ENCODE results near the gene ZNF557.

ZNF557 gene

DNA sequence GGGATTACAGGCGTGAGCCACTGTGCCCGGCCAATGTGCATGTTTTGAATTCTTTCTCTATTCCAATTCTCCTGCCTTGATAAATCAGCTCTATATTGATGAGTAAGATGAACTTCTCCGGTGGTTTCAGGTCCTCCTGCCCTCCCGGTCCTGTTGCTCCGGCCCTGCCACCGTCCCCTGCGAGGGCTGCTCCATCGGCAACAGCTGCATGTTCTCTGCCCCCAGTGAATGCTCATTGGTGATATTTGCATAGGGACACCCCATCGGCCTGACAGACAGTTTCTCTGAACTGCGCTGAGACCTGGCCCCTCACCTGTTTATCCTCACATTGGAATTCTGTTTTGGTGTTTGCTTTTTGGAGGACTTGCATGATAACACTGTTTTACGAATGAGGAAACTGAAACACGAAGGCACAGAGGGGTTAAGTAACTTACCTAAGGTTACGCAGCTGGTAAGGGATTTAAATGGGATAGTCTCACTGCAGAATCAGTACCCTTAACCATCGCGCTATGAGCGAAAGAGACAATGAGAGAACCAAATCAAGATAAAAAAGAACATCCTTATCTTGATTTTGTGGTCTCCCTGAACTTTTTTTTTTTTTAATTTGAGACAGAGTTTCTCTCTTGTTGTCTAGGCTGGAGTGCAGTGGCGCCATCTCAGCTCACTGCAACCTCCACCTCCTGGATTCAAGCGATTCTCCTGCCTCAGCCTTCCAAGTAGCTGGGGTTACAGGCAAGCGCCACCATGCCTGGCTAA, 32.2 kb downstream of the ZNF557 start:
- peaks cover 26% of the 10 kb centered on the region for H3K4me1 Mint-ChIP-seq (ENCODE audit: low read depth)
- H3K36me3 Mint-ChIP-seq: peaks cover 7% of the 10 kb centered on the region
- H3K9me3 Mint-ChIP-seq (ENCODE audit: low read depth): peaks cover 14% of the 10 kb centered on the region
- peak overlapping the region; percentile 58 for H3K4me3 Mint-ChIP-seq
- no peak overlapping the region for H3K27ac Mint-ChIP-seq
- no peaks in the 10 kb centered on the region for H3K27me3 Mint-ChIP-seq

GRCh38 chr19:7104747-7105447, 35.4 kb downstream of the ZNF557 start:
- Mint-ChIP-seq H3K4me3 (no peak overlapping the region), H3K4me1 (ENCODE audit: low read depth) (peaks cover 12% of the 10 kb centered on the region), H3K36me3 (no peaks in the 10 kb centered on the region), H3K27ac (no peak overlapping the region), H3K9me3 (ENCODE audit: low read depth) (no peaks in the 10 kb centered on the region), H3K27me3 (no peaks in the 10 kb centered on the region)

- Mint-ChIP-seq H3K9me3 (ENCODE audit: low read depth) (no peaks in the 10 kb centered on the region), H3K27ac (no peak overlapping the region), H3K36me3 (no peaks in the 10 kb centered on the region), H3K27me3 (no peaks in the 10 kb centered on the region), H3K4me1 (ENCODE audit: low read depth) (peaks cover 5% of the 10 kb centered on the region), H3K4me3 (no peak overlapping the region)
These were observed 37.5 kb downstream of the ZNF557 start for GRCh38 chr19:7106711-7107657.

GRCh38 chr19:7109678-7110289, 40.3 kb downstream of the ZNF557 start:
- H3K27ac Mint-ChIP-seq: no peak overlapping the region
- no peaks in the 10 kb centered on the region for H3K36me3 Mint-ChIP-seq
- no peak overlapping the region for H3K4me3 Mint-ChIP-seq
- peaks cover 3% of the 10 kb centered on the region for H3K27me3 Mint-ChIP-seq
- no peaks in the 10 kb centered on the region for H3K4me1 Mint-ChIP-seq (ENCODE audit: low read depth)
- no peaks in the 10 kb centered on the region for H3K9me3 Mint-ChIP-seq (ENCODE audit: low read depth)

- H3K4me1 Mint-ChIP-seq (ENCODE audit: low read depth): no peaks in the 10 kb centered on the region
- H3K4me3 Mint-ChIP-seq: no peak overlapping the region
- H3K27ac Mint-ChIP-seq: no peak overlapping the region
- H3K27me3 Mint-ChIP-seq: peaks cover 3% of the 10 kb centered on the region
- H3K36me3 Mint-ChIP-seq: no peaks in the 10 kb centered on the region
- H3K9me3 Mint-ChIP-seq (ENCODE audit: low read depth): no peaks in the 10 kb centered on the region
These were observed 43.2 kb downstream of the ZNF557 start for GRCh38 chr19:7112675-7113074.

DNA sequence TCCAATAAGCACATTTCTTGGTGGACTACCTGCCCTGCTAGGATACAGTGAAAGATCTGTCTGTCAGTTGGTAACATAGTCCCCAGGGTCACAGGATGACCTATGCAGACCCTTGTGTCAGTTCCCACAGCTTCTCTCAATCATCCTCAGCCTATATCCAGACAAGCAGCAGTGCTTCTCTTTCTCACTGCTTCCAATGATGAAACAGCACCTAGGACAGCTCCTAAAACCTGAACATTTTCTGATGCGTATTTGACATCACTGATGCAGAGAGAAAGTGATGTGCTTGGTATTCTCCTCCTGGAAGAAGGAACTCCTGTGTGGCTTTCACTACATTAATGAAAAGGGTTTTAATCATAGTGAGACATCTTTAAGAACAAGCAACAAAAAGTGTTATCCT, 43.7 kb downstream of the ZNF557 start:
- no peak overlapping the region for H3K27ac Mint-ChIP-seq
- peak overlapping the region; percentile 10 for H3K4me3 Mint-ChIP-seq
- H3K36me3 Mint-ChIP-seq: no peaks in the 10 kb centered on the region
- H3K4me1 Mint-ChIP-seq (ENCODE audit: low read depth): no peaks in the 10 kb centered on the region
- H3K9me3 Mint-ChIP-seq (ENCODE audit: low read depth): no peaks in the 10 kb centered on the region
- peaks cover 3% of the 10 kb centered on the region for H3K27me3 Mint-ChIP-seq

DNA sequence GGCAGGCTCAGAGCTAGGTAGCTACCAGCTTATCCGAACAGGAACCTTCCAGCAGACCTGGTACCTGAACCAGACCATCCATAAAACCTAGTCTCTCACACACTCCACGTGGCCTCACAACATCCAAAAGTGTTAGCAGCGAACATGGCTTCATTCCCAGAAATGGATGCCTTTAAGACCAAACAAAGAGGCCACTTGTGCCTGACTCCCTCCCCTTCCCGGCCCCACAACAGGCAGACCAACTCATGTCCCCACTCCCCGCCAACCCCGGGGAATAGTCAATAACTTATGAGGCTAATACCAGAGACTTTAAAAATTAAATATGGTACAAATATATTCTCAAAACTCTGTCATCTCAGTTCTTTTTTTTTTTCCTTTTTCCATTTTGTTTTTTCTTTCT, 46.2 kb downstream of the ZNF557 start:
- no peaks in the 10 kb centered on the region for H3K36me3 Mint-ChIP-seq
- no peak overlapping the region for H3K4me3 Mint-ChIP-seq
- peaks cover 3% of the 10 kb centered on the region for H3K27me3 Mint-ChIP-seq
- no peaks in the 10 kb centered on the region for H3K4me1 Mint-ChIP-seq (ENCODE audit: low read depth)
- no peak overlapping the region for H3K27ac Mint-ChIP-seq
- no peaks in the 10 kb centered on the region for H3K9me3 Mint-ChIP-seq (ENCODE audit: low read depth)

- H3K27me3 Mint-ChIP-seq: peaks cover 3% of the 10 kb centered on the region
- H3K4me1 Mint-ChIP-seq (ENCODE audit: low read depth): no peaks in the 10 kb centered on the region
- no peak overlapping the region for H3K27ac Mint-ChIP-seq
- H3K36me3 Mint-ChIP-seq: peaks cover 2% of the 10 kb centered on the region
- H3K4me3 Mint-ChIP-seq: no peak overlapping the region
- no peaks in the 10 kb centered on the region for H3K9me3 Mint-ChIP-seq (ENCODE audit: low read depth)
These were observed 47.7 kb downstream of the ZNF557 start for GRCh38 chr19:7117248-7117647.

GRCh38 chr19:7119582-7119981, 50.1 kb downstream of the ZNF557 start:
- no peak overlapping the region for H3K4me3 Mint-ChIP-seq
- peaks cover 3% of the 10 kb centered on the region for H3K36me3 Mint-ChIP-seq
- H3K27ac Mint-ChIP-seq: no peak overlapping the region
- no peaks in the 10 kb centered on the region for H3K27me3 Mint-ChIP-seq
- no peaks in the 10 kb centered on the region for H3K9me3 Mint-ChIP-seq (ENCODE audit: low read depth)
- no peaks in the 10 kb centered on the region for H3K4me1 Mint-ChIP-seq (ENCODE audit: low read depth)

DNA sequence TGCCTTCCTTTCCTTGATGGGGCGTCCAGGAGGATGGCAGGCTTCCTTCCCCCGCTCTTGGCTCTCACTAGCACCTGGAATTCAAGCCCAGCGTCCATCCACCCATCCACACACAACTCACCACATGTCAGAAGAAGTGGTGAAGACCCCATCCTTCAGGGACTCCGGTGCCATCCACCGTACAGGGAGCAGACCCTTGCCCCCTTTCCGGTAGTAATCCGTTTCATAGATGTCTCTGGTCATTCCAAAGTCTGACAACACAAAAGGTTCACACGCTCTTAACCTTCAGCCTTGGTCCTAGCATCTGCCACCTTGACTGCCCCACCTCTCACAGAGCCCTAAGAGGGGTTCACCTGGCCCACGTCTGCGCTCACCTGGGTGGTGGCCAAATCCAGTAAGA, 51.0 kb downstream of the ZNF557 start:
- Mint-ChIP-seq H3K27ac (no peak overlapping the region), H3K4me1 (ENCODE audit: low read depth) (no peaks in the 10 kb centered on the region), H3K9me3 (ENCODE audit: low read depth) (no peaks in the 10 kb centered on the region)

DNA sequence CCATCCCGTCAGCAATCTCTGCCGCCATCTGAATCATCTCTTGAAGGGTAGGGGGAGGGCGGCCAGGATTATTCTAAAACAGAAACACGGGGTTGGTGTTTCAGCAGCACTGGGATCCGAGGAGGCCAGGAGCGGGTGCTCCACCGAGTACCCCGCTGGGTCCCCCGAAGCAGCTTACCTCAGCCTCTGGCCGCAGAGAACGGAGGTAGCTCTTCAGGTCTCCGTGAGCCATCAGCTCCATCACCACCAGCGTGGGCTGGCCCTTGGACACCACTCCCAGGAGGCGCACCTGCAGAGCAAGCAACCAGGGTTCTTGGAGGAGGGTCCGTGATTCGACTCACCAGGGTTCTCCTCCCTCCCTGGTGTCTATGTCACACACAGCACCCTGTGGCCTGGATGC, 53.2 kb downstream of the ZNF557 start:
- Mint-ChIP-seq H3K27ac (no peak overlapping the region), H3K27me3 (no peaks in the 10 kb centered on the region), H3K4me3 (no peak overlapping the region), H3K4me1 (ENCODE audit: low read depth) (no peaks in the 10 kb centered on the region), H3K36me3 (peaks cover 6% of the 10 kb centered on the region), H3K9me3 (ENCODE audit: low read depth) (no peaks in the 10 kb centered on the region)

More for the DNA sequence above, 51.0 kb downstream of the ZNF557 start:
- no peak overlapping the region for H3K4me3 Mint-ChIP-seq
- no peaks in the 10 kb centered on the region for H3K27me3 Mint-ChIP-seq
- peaks cover 6% of the 10 kb centered on the region for H3K36me3 Mint-ChIP-seq

DNA sequence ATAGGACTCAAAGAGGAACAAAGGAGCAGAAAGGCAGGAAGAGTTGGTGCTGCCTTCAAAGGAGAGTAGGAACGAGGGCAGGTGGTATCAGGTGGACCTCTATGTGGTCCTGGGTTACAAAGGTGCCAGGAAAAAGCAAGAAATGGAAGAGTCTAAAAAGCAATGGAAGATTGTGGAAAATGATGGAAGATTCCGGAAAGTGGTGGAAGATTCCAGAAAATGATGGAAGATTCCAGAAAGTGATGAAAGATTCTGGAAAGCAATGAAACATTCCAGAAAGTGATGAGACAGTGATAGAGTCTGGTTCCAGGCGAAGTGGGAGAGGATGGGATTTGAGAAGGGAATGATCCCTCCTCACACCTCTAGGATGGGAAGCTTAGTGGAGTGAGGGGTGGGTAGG, 55.3 kb downstream of the ZNF557 start:
- Mint-ChIP-seq H3K36me3 (peaks cover 6% of the 10 kb centered on the region), H3K27me3 (no peaks in the 10 kb centered on the region), H3K4me3 (no peak overlapping the region), H3K4me1 (ENCODE audit: low read depth) (no peaks in the 10 kb centered on the region), H3K9me3 (ENCODE audit: low read depth) (no peaks in the 10 kb centered on the region), H3K27ac (no peak overlapping the region)

- Mint-ChIP-seq H3K36me3 (peaks cover 8% of the 10 kb centered on the region), H3K9me3 (ENCODE audit: low read depth) (no peaks in the 10 kb centered on the region), H3K4me1 (ENCODE audit: low read depth) (no peaks in the 10 kb centered on the region), H3K27ac (no peak overlapping the region), H3K4me3 (no peak overlapping the region), H3K27me3 (no peaks in the 10 kb centered on the region)
These were observed 55.7 kb downstream of the ZNF557 start for GRCh38 chr19:7125221-7125620.

DNA sequence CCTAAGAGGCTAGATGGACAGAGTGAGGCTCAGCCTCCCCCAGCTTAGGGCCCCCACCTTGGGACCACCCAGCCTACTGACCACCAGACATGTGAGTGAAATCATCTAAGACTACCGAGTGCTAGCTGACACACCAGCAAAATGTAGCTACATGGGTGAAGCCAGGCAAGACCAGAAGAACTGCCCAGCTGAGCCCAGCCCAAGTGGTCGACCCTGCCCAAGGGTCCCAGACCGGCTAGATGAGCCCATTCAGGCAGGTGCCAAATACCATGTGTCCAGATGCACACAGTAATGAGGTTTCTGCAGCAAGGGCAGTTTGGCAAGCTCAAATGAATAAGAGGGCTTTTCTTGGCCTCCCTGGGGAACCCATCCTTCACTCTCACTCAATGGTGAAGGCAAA, 56.6 kb downstream of the ZNF557 start:
- Mint-ChIP-seq H3K36me3 (peaks cover 8% of the 10 kb centered on the region), H3K27me3 (no peaks in the 10 kb centered on the region), H3K9me3 (ENCODE audit: low read depth) (no peaks in the 10 kb centered on the region)

More for the DNA sequence above, 56.6 kb downstream of the ZNF557 start:
- no peak overlapping the region for H3K4me3 Mint-ChIP-seq
- H3K27ac Mint-ChIP-seq: no peak overlapping the region
- H3K4me1 Mint-ChIP-seq (ENCODE audit: low read depth): no peaks in the 10 kb centered on the region

All from activated naive CD8-positive, alpha-beta T cell (primary cell).